K562 (cell line): Measurements from ENCODE around the gene FRMD1. TPM values are rescaled to one million over a fixed set of nuclear protein-coding genes. Genes with fewer than 3 reads are reported as not detected.

Experiments used
- ATAC-seq: fragments of 200-7000 bp; cut with Tn5 transposase; 3 replicates; pipeline ENCODE4 v1.9.1; 2020; ENCODE audit warnings: moderate library complexity
- BruUV-seq: library from RNA; stranded (reverse); fragments of 400-500 nt; replicated peaks from 2 replicates; lab custom pipeline; 2021; lab: Mats Ljungman, UMichigan
- CTCF ChIA-PET: fragments of 300-600 bp; formaldehyde crosslinking; extraction: SDS; loops from one replicate; lab custom pipeline; 2021; ENCODE audit warnings: low intra/inter-chr PET ratio; lab: Yijun Ruan, JAX
- POLR2A ChIA-PET: fragments of 300-600, 350-650 bp; sonication (Branson Sonifier 250); formaldehyde crosslinking; extraction: SDS; loops from one replicate; lab custom pipeline; 2021; ENCODE audit warnings: antibody characterized with exemption, inconsistent platforms; lab: Yijun Ruan, JAX
- DNase-seq, 4 experiments: peaks; one replicate each; pipeline versions ENCODE4 v3.0.0 to v3.0.0-alpha.2; 2011 to 2018; ENCODE audit warnings: low spot score in 3 of 4, mixed read lengths in 3 of 4; ENCODE audit errors: extremely low read depth in 1 of 4
- FAIRE-seq: peaks from 2 replicates; lab custom pipeline; 2011; peaks lifted over from hg19 to GRCh38; lab: Jason Lieb, UNC
- H2AFZ ChIP-seq: 2 replicates; pipeline ENCODE4 v1.6.0; 2011; ENCODE audit warnings: low read depth, low read length, control low read depth, inconsistent platforms
- H3K27ac ChIP-seq: fragments of 200-600 bp; 3 replicates; pipeline ENCODE4 v1.8.0; 2011; ENCODE audit warnings: low read depth, mild to moderate bottlenecking, control low read depth, inconsistent platforms, low read length, moderate library complexity, mixed read lengths; ENCODE audit errors: extremely low read depth
- H3K27me3 ChIP-seq, 2 experiments: fragments of 300-600 bp in 1 of 2; 2 replicates in 1 of 2; 3 replicates in 1 of 2; pipeline versions ENCODE4 v1.6.0 to v1.8.0; 2011; ENCODE audit warnings: inconsistent platforms in 2 of 2, low read length in 2 of 2, mild to moderate bottlenecking in 1 of 2, mixed read lengths in 1 of 2, moderate library complexity in 1 of 2; ENCODE audit not compliant: control insufficient read depth in 2 of 2, insufficient read depth in 2 of 2
- H3K36me3 ChIP-seq: fragments of 300-600 bp; 3 replicates; pipeline ENCODE4 v1.8.0; 2011; ENCODE audit warnings: mild to moderate bottlenecking, low read length, inconsistent platforms; ENCODE audit not compliant: control insufficient read depth, insufficient read depth
- H3K4me1 ChIP-seq, 2 experiments: fragments of 200-600 bp in 1 of 2; replicated peaks in 1 of 2; 2 replicates in 1 of 2; 3 replicates in 1 of 2; pipeline versions ENCODE4 v1.5.1 to v1.8.0; 2011; ENCODE audit warnings: inconsistent platforms in 2 of 2, low read length in 2 of 2, mild to moderate bottlenecking in 1 of 2, mixed read lengths in 1 of 2, moderate library complexity in 1 of 2; ENCODE audit not compliant: control insufficient read depth in 2 of 2, insufficient read depth in 2 of 2
- H3K4me2 ChIP-seq: 2 replicates; pipeline ENCODE4 v1.6.1; 2011; ENCODE audit warnings: low read length, control low read depth, inconsistent platforms, mixed read lengths; ENCODE audit not compliant: insufficient read depth
- H3K4me3 ChIP-seq: fragments of 200-600 bp; sonication (generic), shearing (Covaris generic); 2 replicates; pipeline ENCODE4 v1.5.1; 2016; ENCODE audit warnings: control low read depth, inconsistent platforms
- H3K79me2 ChIP-seq: fragments of 200-600 bp; 3 replicates; pipeline ENCODE4 v1.8.0; 2011; ENCODE audit warnings: low read length, inconsistent platforms; ENCODE audit not compliant: control insufficient read depth, insufficient read depth
- H3K9ac ChIP-seq, 2 experiments: 2 replicates each; pipeline versions ENCODE4 v1.6.0 to v1.6.1; 2011; ENCODE audit warnings: low read depth in 2 of 2, low read length in 2 of 2, control low read depth in 1 of 2, inconsistent platforms in 1 of 2, mild to moderate bottlenecking in 1 of 2, mixed read lengths in 1 of 2; ENCODE audit not compliant: insufficient read depth in 1 of 2
- H3K9me1 ChIP-seq: one replicate; pipeline ENCODE4 v1.6.0; 2011; ENCODE audit warnings: inconsistent platforms, mild to moderate bottlenecking, low read length, moderate library complexity; ENCODE audit not compliant: control insufficient read depth, insufficient read depth
- H3K9me3 ChIP-seq: replicated peaks from 2 replicates; pipeline ENCODE4 v1.5.1; 2011; ENCODE audit warnings: low read depth, low read length, inconsistent platforms; ENCODE audit not compliant: control insufficient read depth, insufficient read depth
- H4K20me1 ChIP-seq: replicated peaks from 2 replicates; pipeline ENCODE4 v1.6.1; 2011; ENCODE audit warnings: low read length, inconsistent platforms, mixed read lengths; ENCODE audit not compliant: control insufficient read depth, insufficient read depth
- ARID2 ChIP-seq: fragments of 450-650 bp; IDR thresholded peaks from 2 replicates; pipeline ENCODE4 v1.6.1; 2017; ENCODE audit warnings: antibody characterized with exemption, mild to moderate bottlenecking
- FOXM1 ChIP-seq, 2 experiments: fragments of 450-650 bp in 1 of 2; sonication (generic) in 1 of 2; formaldehyde crosslinking in 1 of 2; IDR thresholded peaks; 2 replicates each; pipeline versions ENCODE4 v1.6.1 to v1.9.0; 2017 to 2022; ENCODE audit warnings: low read depth in 2 of 2, mild to moderate bottlenecking in 2 of 2, missing genetic modification reagents in 1 of 2, moderate library complexity in 1 of 2
- ILF3 ChIP-seq: fragments of 450-650 bp; IDR thresholded peaks from 2 replicates; pipeline ENCODE4 v1.6.1; 2018; ENCODE audit warnings: antibody characterized with exemption, mild to moderate bottlenecking, moderate library complexity, borderline replicate concordance
- PHB2 ChIP-seq: fragments of 450-650 bp; IDR thresholded peaks from 2 replicates; pipeline ENCODE4 v1.6.1; 2017; ENCODE audit warnings: low read depth
- PTBP1 ChIP-seq: fragments of 200-400 bp; formaldehyde crosslinking; IDR thresholded peaks from 2 replicates; pipeline ENCODE4 v1.6.1; 2017; ENCODE audit warnings: low read depth, low read length
- SREBF2 ChIP-seq: sonication (generic); formaldehyde crosslinking; IDR thresholded peaks from 2 replicates; pipeline ENCODE4 v1.4.0; 2020; ENCODE audit warnings: mild to moderate bottlenecking, missing genetic modification reagents
- SRSF1 ChIP-seq: fragments of 200-400 bp; formaldehyde crosslinking; IDR thresholded peaks from 2 replicates; pipeline ENCODE4 v1.6.1; 2017; ENCODE audit warnings: mild to moderate bottlenecking, low read depth, low read length, moderate library complexity
- SUPT5H ChIP-seq: fragments of 450-650 bp; IDR thresholded peaks from 2 replicates; pipeline ENCODE4 v1.6.1; 2016
- ZNF217 ChIP-seq: sonication (generic); formaldehyde crosslinking; IDR thresholded peaks from 2 replicates; pipeline ENCODE4 v1.8.0; 2022; ENCODE audit warnings: mild to moderate bottlenecking, missing genetic modification reagents
- ZNF561 ChIP-seq: fragments of 450-650 bp; formaldehyde crosslinking; conservative IDR thresholded peaks from 2 replicates; pipeline ENCODE4 v1.4.0; 2020; ENCODE audit warnings: mild to moderate bottlenecking, moderate library complexity
- WGBS: fragments of 100-300 bp; shearing (Covaris generic); methylation state at CpG from one replicate; pipeline ENCODE4 v1.1.6; 2016; ENCODE audit warnings: low coverage, mixed read lengths; ENCODE audit not compliant: insufficient coverage; ENCODE audit errors: missing lambda C conversion rate; 5-methylcytosine and 5-hydroxymethylcytosine counted together
- in situ Hi-C: fragments of 300-500 bp; cut with MboI; formaldehyde crosslinking; loops from 4 replicates; pipeline ENCODE4 v1.15.0; 2018; ENCODE audit warnings: inconsistent platforms, mixed read lengths
- intact Hi-C: fragments of 100-400 bp; cut with micrococcal nuclease; formaldehyde crosslinking; loops from 2 replicates; pipeline ENCODE4 v1.14.2; 2022
- polyA plus RNA-seq, 8 experiments: library from polyadenylated mRNA; depleted of rRNA in 4 of 8; stranded (reverse) in 5 of 8; unstranded in 3 of 8; fragments of >200 nt; fragmentation: Nextera tagmentation in 2 of 8; fragmentation: Illumina TruSeq in 1 of 8; extraction: Ambion mirVana in 2 of 8; extraction: Trizol in 1 of 8; gene quantifications; 2 replicates each; pipeline versions ENCODE4 v1.2.1 to v1.2.3, GENCODE V29; 2011 to 2014; ENCODE audit warnings: inconsistent platforms in 1 of 8, missing spikeins in 1 of 8
- total RNA-seq, 7 experiments: library from RNA; depleted of rRNA in 6 of 7; stranded (reverse); fragments of >200 nt in 6 of 7; fragmentation: Illumina TruSeq in 2 of 7; extraction: Trizol in 2 of 7; gene quantifications; 2 replicates each; pipeline versions ENCODE4 v1.2.1 to v1.2.3, GENCODE V29; 2011 to 2021; ENCODE audit warnings: low replicate concordance in 1 of 7
- TF ChIP-seq, protein P1 (sequence below): fragments of 200-600 bp; sonication (generic); IDR thresholded peaks from one replicate; pipeline ENCODE4 v1.6.1; 2012; ENCODE audit warnings: mild to moderate bottlenecking, low read depth, low read length, inconsistent platforms

FRMD1 gene
- total and polyA plus RNA-seq, 9 of the 15 experiments (the other 6 are each of a cell fraction or from before 2014, with no cell fraction given), result 0.01 to 0.04 (median 0.01) TPM; not detected in 6

DNA sequence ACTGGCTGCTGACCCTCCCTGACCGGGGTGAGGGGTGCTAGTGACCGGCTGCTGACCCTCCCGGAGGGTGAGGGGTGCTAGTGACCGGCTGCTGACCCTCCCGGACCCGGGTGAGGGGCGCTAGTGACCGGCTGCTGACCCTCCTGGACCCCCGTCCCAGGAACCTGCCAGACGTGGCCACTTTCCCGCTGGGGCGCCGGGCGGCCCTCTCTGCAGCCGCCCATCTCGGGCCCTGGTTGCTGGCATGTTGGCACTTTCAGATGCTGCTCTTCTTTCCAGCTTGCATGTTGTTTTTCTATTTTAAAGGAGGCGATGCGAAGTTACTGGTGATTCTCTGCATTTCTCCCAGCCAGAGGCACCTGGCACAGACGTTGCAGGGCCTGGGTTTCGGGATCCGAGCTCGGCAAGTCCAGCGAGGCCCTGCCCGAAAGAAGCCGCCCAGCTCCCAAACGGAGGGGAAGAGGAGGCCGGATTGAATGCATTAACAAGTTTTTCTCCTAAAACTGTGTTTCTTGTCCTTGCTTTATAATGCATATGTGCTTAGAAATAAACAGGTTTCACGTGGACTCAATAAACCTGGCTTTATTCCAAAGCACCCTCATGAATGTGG, 34.4 kb downstream of the FRMD1 start:
- no TSS peak for BruUV-seq
- Histone ChIP-seq H3K4me2 (no peak overlapping the region), H3K9ac (no peak overlapping the region)
- TF ChIP-seq FOXM1 (IDR thresholded peaks at IDR 0.05; ENCODE audit: low read depth), result no peak
- no peak for TF ChIP-seq FOXM1 (CRISPR knock-in tag; IDR thresholded peaks at IDR 0.05; ENCODE audit: low read depth)
- TF ChIP-seq SUPT5H, result no peak
- no peak for TF ChIP-seq PTBP1
- TF ChIP-seq PHB2, result no peak
- TF ChIP-seq, protein P1, sequence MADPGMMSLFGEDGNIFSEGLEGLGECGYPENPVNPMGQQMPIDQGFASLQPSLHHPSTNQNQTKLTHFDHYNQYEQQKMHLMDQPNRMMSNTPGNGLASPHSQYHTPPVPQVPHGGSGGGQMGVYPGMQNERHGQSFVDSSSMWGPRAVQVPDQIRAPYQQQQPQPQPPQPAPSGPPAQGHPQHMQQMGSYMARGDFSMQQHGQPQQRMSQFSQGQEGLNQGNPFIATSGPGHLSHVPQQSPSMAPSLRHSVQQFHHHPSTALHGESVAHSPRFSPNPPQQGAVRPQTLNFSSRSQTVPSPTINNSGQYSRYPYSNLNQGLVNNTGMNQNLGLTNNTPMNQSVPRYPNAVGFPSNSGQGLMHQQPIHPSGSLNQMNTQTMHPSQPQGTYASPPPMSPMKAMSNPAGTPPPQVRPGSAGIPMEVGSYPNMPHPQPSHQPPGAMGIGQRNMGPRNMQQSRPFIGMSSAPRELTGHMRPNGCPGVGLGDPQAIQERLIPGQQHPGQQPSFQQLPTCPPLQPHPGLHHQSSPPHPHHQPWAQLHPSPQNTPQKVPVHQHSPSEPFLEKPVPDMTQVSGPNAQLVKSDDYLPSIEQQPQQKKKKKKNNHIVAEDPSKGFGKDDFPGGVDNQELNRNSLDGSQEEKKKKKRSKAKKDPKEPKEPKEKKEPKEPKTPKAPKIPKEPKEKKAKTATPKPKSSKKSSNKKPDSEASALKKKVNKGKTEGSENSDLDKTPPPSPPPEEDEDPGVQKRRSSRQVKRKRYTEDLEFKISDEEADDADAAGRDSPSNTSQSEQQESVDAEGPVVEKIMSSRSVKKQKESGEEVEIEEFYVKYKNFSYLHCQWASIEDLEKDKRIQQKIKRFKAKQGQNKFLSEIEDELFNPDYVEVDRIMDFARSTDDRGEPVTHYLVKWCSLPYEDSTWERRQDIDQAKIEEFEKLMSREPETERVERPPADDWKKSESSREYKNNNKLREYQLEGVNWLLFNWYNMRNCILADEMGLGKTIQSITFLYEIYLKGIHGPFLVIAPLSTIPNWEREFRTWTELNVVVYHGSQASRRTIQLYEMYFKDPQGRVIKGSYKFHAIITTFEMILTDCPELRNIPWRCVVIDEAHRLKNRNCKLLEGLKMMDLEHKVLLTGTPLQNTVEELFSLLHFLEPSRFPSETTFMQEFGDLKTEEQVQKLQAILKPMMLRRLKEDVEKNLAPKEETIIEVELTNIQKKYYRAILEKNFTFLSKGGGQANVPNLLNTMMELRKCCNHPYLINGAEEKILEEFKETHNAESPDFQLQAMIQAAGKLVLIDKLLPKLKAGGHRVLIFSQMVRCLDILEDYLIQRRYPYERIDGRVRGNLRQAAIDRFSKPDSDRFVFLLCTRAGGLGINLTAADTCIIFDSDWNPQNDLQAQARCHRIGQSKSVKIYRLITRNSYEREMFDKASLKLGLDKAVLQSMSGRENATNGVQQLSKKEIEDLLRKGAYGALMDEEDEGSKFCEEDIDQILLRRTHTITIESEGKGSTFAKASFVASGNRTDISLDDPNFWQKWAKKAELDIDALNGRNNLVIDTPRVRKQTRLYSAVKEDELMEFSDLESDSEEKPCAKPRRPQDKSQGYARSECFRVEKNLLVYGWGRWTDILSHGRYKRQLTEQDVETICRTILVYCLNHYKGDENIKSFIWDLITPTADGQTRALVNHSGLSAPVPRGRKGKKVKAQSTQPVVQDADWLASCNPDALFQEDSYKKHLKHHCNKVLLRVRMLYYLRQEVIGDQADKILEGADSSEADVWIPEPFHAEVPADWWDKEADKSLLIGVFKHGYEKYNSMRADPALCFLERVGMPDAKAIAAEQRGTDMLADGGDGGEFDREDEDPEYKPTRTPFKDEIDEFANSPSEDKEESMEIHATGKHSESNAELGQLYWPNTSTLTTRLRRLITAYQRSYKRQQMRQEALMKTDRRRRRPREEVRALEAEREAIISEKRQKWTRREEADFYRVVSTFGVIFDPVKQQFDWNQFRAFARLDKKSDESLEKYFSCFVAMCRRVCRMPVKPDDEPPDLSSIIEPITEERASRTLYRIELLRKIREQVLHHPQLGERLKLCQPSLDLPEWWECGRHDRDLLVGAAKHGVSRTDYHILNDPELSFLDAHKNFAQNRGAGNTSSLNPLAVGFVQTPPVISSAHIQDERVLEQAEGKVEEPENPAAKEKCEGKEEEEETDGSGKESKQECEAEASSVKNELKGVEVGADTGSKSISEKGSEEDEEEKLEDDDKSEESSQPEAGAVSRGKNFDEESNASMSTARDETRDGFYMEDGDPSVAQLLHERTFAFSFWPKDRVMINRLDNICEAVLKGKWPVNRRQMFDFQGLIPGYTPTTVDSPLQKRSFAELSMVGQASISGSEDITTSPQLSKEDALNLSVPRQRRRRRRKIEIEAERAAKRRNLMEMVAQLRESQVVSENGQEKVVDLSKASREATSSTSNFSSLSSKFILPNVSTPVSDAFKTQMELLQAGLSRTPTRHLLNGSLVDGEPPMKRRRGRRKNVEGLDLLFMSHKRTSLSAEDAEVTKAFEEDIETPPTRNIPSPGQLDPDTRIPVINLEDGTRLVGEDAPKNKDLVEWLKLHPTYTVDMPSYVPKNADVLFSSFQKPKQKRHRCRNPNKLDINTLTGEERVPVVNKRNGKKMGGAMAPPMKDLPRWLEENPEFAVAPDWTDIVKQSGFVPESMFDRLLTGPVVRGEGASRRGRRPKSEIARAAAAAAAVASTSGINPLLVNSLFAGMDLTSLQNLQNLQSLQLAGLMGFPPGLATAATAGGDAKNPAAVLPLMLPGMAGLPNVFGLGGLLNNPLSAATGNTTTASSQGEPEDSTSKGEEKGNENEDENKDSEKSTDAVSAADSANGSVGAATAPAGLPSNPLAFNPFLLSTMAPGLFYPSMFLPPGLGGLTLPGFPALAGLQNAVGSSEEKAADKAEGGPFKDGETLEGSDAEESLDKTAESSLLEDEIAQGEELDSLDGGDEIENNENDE, result no peak
- no peak for TF ChIP-seq SREBF2
- no peak for TF ChIP-seq ZNF217 (CRISPR knock-in tag)
- TF ChIP-seq ZNF561, result no peak
- TF ChIP-seq SRSF1, result no peak
- no peak for TF ChIP-seq ILF3
- no peak for TF ChIP-seq ARID2
- TF ChIP-seq, all 486 proteins: peak for 0
- Histone ChIP-seq H3K9me3 (no peaks in the 10 kb centered on the region), H3K9me1 (no peaks in the 10 kb centered on the region), H3K27me3 (peaks cover 50 to 90% of the 10 kb centered on the region in 2 experiments), H3K79me2 (no peaks in the 10 kb centered on the region), H4K20me1 (peaks cover 13% of the 10 kb centered on the region; the same call in 1 of the 2 replicates), H3K27ac (no peak overlapping the region), H3K4me3 (no peak overlapping the region), H3K4me1 (peaks cover 0 to 30% of the 10 kb centered on the region in 2 experiments; a peak in 1 of 5 replicates), H2AFZ (no peak overlapping the region), H3K36me3 (no peaks in the 10 kb centered on the region)
- in situ Hi-C loops (no loop called here), intact Hi-C loops (no loop called here)
- DNase-seq (no peak), ATAC-seq (no peak), FAIRE-seq (no peak)
- CTCF ChIA-PET, result no interaction called here
- POLR2A ChIA-PET, result interaction anchor here (0.6 to 1.3 kb wide), 5 partner anchors 10 to 294 kb away, joined by 3 to 4 read pairs (median 4); no protein-coding TSS in a partner anchor
- 6% methylated on average over 28 of the region's 28 CpGs for WGBS
